ENCODE data around the gene LMF1. TPM values are rescaled to one million over a fixed set of nuclear protein-coding genes. Genes with fewer than 3 reads are reported as not detected.
A peak's percentile ranks its signal among the peaks of the same experiment; 100 is the strongest.

LMF1 gene
- total RNA-seq, 1 donor from 2014 or later = 16.0 TPM

- Mint-ChIP-seq H3K36me3 (ENCODE audit: low read depth) (peaks cover 3% of the 10 kb centered on the region), H3K27me3 (ENCODE audit: low read depth) (peaks cover 68% of the 10 kb centered on the region), H3K9me3 (peaks cover 2% of the 10 kb centered on the region), H3K27ac (ENCODE audit: unreplicated experiment) (no peak overlapping the region), H3K4me1 (peaks cover 5% of the 10 kb centered on the region), H3K4me3 (peak overlapping the region; percentile 69)
- no peak for TF ChIP-seq CTCF (conservative IDR thresholded peaks at IDR 0.05)
- no peak for DNase-seq (ENCODE audit: low read depth, low spot score)
These were observed 166.4 kb downstream of the LMF1 start for GRCh38 chr16:804193-805048.

- no peak overlapping the region for H3K27ac Mint-ChIP-seq (ENCODE audit: unreplicated experiment)
- H3K4me3 Mint-ChIP-seq = peak overlapping the region; percentile 57
- TF ChIP-seq CTCF (conservative IDR thresholded peaks at IDR 0.05) = no peak
- H3K27me3 Mint-ChIP-seq (ENCODE audit: low read depth) = peaks cover 68% of the 10 kb centered on the region
- H3K4me1 Mint-ChIP-seq = peaks cover 5% of the 10 kb centered on the region
- peaks cover 3% of the 10 kb centered on the region for H3K36me3 Mint-ChIP-seq (ENCODE audit: low read depth)
- no peak for DNase-seq (ENCODE audit: low read depth, low spot score)
- H3K9me3 Mint-ChIP-seq = peaks cover 2% of the 10 kb centered on the region
These were observed 167.1 kb downstream of the LMF1 start for GRCh38 chr16:803754-804080.

Other genes starting within 250 kb of the LMF1 start
- gene ANTKMT, start 249.8 kb downstream of the LMF1 start, total RNA-seq = 51.1 and 52.7 TPM in 2 replicates
- gene CCDC78, start 244.5 kb downstream of the LMF1 start, total RNA-seq = 7.0 and 7.2 TPM in 2 replicates
- 15.0 and 15.4 TPM in 2 replicates for gene HAGHL, start 243.9 kb downstream of the LMF1 start, total RNA-seq
- 42.1 and 45.9 TPM in 2 replicates for gene CIAO3, start 230.0 kb downstream of the LMF1 start, total RNA-seq
- not detected in 2 replicates for gene MSLN, start 210.2 kb downstream of the LMF1 start, total RNA-seq
- gene RPUSD1, start 182.6 kb downstream of the LMF1 start, total RNA-seq = 36.1 and 36.8 TPM in 2 replicates
- gene CHTF18, start 182.4 kb downstream of the LMF1 start, total RNA-seq = 156 and 169 TPM in 2 replicates
- not detected in 2 replicates for gene GNG13, start 170.2 kb downstream of the LMF1 start, total RNA-seq
- 19.4 and 19.8 TPM in 2 replicates for gene SOX8, start 10.8 kb upstream of the LMF1 start, total RNA-seq
- not detected in 2 replicates for gene SSTR5, start 101.8 kb upstream of the LMF1 start, total RNA-seq
- gene C1QTNF8, start 125.3 kb upstream of the LMF1 start, total RNA-seq = 0.19 and 0.30 TPM in 2 replicates
- 10.7 and 13.2 TPM in 2 replicates for gene CACNA1H, start 182.1 kb upstream of the LMF1 start, total RNA-seq